ENCODE results near the gene SPRED2. TPM values are rescaled to one million over a fixed set of nuclear protein-coding genes. Genes with fewer than 3 reads are reported as not detected.
A peak's percentile ranks its signal among the peaks of the same experiment; 100 is the strongest.

Gene SPRED2
- total RNA-seq, 2 experiments from 2014 or later = 12.2 to 12.6 TPM

- Mint-ChIP-seq H3K27me3 (peaks cover 2% of the 10 kb centered on the region), H3K36me3 (ENCODE audit: low read depth) (no peaks in the 10 kb centered on the region), H3K9me3 (no peaks in the 10 kb centered on the region), H3K27ac (no peak overlapping the region), H3K4me1 (peaks cover 52% of the 10 kb centered on the region), H3K4me3 (no peak overlapping the region)
- no peak for DNase-seq
- ChIA-PET POLR2A (no interaction called here), CTCF (no interaction called here)
Observed at GRCh38 chr2:65363879-65364666, 68.3 kb downstream of the SPRED2 start.

GRCh38 chr2:65361623-65362022 lies 70.8 kb downstream of the SPRED2 start:
- no peak for DNase-seq
- peaks cover 2% of the 10 kb centered on the region for H3K27me3 Mint-ChIP-seq
- H3K9me3 Mint-ChIP-seq = no peaks in the 10 kb centered on the region
- H3K4me1 Mint-ChIP-seq = peaks cover 66% of the 10 kb centered on the region
- CTCF ChIA-PET = no interaction called here
- H3K4me3 Mint-ChIP-seq = no peak overlapping the region
- no peaks in the 10 kb centered on the region for H3K36me3 Mint-ChIP-seq (ENCODE audit: low read depth)
- peak overlapping the region; percentile 32 for H3K27ac Mint-ChIP-seq
- POLR2A ChIA-PET = interaction anchor here (1.7 to 2.1 kb wide), 2 partner anchors 41 to 61 kb away, joined by 4 to 12 read pairs; no protein-coding TSS in a partner anchor

GRCh38 chr2:65360441-65360840 lies 72.0 kb downstream of the SPRED2 start:
- DNase-seq = no peak
- H3K4me3 Mint-ChIP-seq = no peak overlapping the region
- peaks cover 63% of the 10 kb centered on the region for H3K4me1 Mint-ChIP-seq
- H3K27ac Mint-ChIP-seq = no peak overlapping the region
- CTCF ChIA-PET = interaction anchor here (1.8 kb wide), 1 partner anchor 40 kb away, joined by 6 read pairs; no protein-coding TSS in a partner anchor
- H3K27me3 Mint-ChIP-seq = peaks cover 2% of the 10 kb centered on the region
- POLR2A ChIA-PET = interaction anchor here (1.4 to 3.5 kb wide), 5 partner anchors 22 to 71 kb away, joined by 4 to 19 read pairs (median 9); partner anchors contain the start of gene SPRED2
- H3K9me3 Mint-ChIP-seq = no peaks in the 10 kb centered on the region
- no peaks in the 10 kb centered on the region for H3K36me3 Mint-ChIP-seq (ENCODE audit: low read depth)

- CTCF ChIA-PET = interaction anchor here (0.6 to 1.8 kb wide), 4 partner anchors 9 to 609 kb away, joined by 3 to 6 read pairs (median 3); no protein-coding TSS in a partner anchor
- H3K9me3 Mint-ChIP-seq = no peaks in the 10 kb centered on the region
- no peak overlapping the region for H3K27ac Mint-ChIP-seq
- peaks cover 66% of the 10 kb centered on the region for H3K4me1 Mint-ChIP-seq
- H3K4me3 Mint-ChIP-seq = no peak overlapping the region
- no peak for DNase-seq
- no peaks in the 10 kb centered on the region for H3K36me3 Mint-ChIP-seq (ENCODE audit: low read depth)
- POLR2A ChIA-PET = interaction anchor here (0.6 to 3.5 kb wide), 6 partner anchors 21 to 73 kb away, joined by 3 to 19 read pairs (median 4); partner anchors contain the start of gene SPRED2
- no peaks in the 10 kb centered on the region for H3K27me3 Mint-ChIP-seq
Observed at GRCh38 chr2:65358678-65359400, 73.6 kb downstream of the SPRED2 start.

- ChIA-PET CTCF (interaction anchor here (1.4 to 1.6 kb wide), 2 partner anchors 10 to 37 kb away, joined by 3 read pairs; no protein-coding TSS in a partner anchor), POLR2A (interaction anchor here (1.2 to 3.5 kb wide), 4 partner anchors 38 to 80 kb away, joined by 3 to 19 read pairs (median 6); partner anchors contain the start of gene SPRED2)
- Mint-ChIP-seq H3K27ac (peak overlapping the region; percentile 27), H3K4me3 (no peak overlapping the region), H3K36me3 (ENCODE audit: low read depth) (no peaks in the 10 kb centered on the region), H3K27me3 (no peaks in the 10 kb centered on the region), H3K9me3 (no peaks in the 10 kb centered on the region), H3K4me1 (peaks cover 64% of the 10 kb centered on the region)
- no peak for DNase-seq
Observed at GRCh38 chr2:65357959-65358294, 74.5 kb downstream of the SPRED2 start.

- Mint-ChIP-seq H3K4me3 (no peak overlapping the region), H3K27me3 (no peaks in the 10 kb centered on the region), H3K36me3 (ENCODE audit: low read depth) (no peaks in the 10 kb centered on the region), H3K27ac (peak overlapping the region; percentile 29), H3K9me3 (no peaks in the 10 kb centered on the region), H3K4me1 (peaks cover 64% of the 10 kb centered on the region)
- DNase-seq = no peak
- POLR2A ChIA-PET = interaction anchor here (1.2 to 3.5 kb wide), 4 partner anchors 37 to 81 kb away, joined by 3 to 19 read pairs (median 6); partner anchors contain the start of gene SPRED2
- CTCF ChIA-PET = interaction anchor here (1.4 to 1.6 kb wide), 2 partner anchors 10 to 36 kb away, joined by 3 read pairs; no protein-coding TSS in a partner anchor
Observed at GRCh38 chr2:65357095-65357958, 75.1 kb downstream of the SPRED2 start.

GRCh38 chr2:65355186-65355831 lies 77.1 kb downstream of the SPRED2 start:
- DNase-seq = no peak
- H3K36me3 Mint-ChIP-seq (ENCODE audit: low read depth) = no peaks in the 10 kb centered on the region
- H3K4me3 Mint-ChIP-seq = no peak overlapping the region
- H3K4me1 Mint-ChIP-seq = peaks cover 53% of the 10 kb centered on the region
- ChIA-PET CTCF (interaction anchor here (1.0 kb wide), 1 partner anchor 35 kb away, joined by 3 read pairs; no protein-coding TSS in a partner anchor), POLR2A (no interaction called here)
- H3K9me3 Mint-ChIP-seq = no peaks in the 10 kb centered on the region
- H3K27me3 Mint-ChIP-seq = no peaks in the 10 kb centered on the region
- H3K27ac Mint-ChIP-seq = no peak overlapping the region

GRCh38 chr2:65354773-65355172 lies 77.6 kb downstream of the SPRED2 start:
- H3K4me3 Mint-ChIP-seq = no peak overlapping the region

GRCh38 chr2:65353927-65354326 lies 78.5 kb downstream of the SPRED2 start:
- H3K9me3 Mint-ChIP-seq = no peaks in the 10 kb centered on the region
- no peaks in the 10 kb centered on the region for H3K27me3 Mint-ChIP-seq
- H3K4me1 Mint-ChIP-seq = peaks cover 46% of the 10 kb centered on the region
- no peak overlapping the region for H3K27ac Mint-ChIP-seq
- no peak for DNase-seq
- ChIA-PET CTCF (interaction anchor here (0.9 kb wide), 1 partner anchor 32 kb away, joined by 3 read pairs; no protein-coding TSS in a partner anchor), POLR2A (no interaction called here)
- H3K4me3 Mint-ChIP-seq = no peak overlapping the region
- H3K36me3 Mint-ChIP-seq (ENCODE audit: low read depth) = no peaks in the 10 kb centered on the region

More at GRCh38 chr2:65354773-65355172, 77.6 kb downstream of the SPRED2 start:
- ChIA-PET POLR2A (no interaction called here), CTCF (interaction anchor here (0.9 to 1.0 kb wide), 2 partner anchors 33 to 35 kb away, joined by 3 read pairs; no protein-coding TSS in a partner anchor)
- H3K9me3 Mint-ChIP-seq = no peaks in the 10 kb centered on the region
- H3K27me3 Mint-ChIP-seq = no peaks in the 10 kb centered on the region
- H3K36me3 Mint-ChIP-seq (ENCODE audit: low read depth) = no peaks in the 10 kb centered on the region
- H3K4me1 Mint-ChIP-seq = peaks cover 49% of the 10 kb centered on the region
- DNase-seq = no peak
- no peak overlapping the region for H3K27ac Mint-ChIP-seq

- no peak for DNase-seq
- POLR2A ChIA-PET = no interaction called here
- Mint-ChIP-seq H3K4me3 (no peak overlapping the region), H3K27me3 (no peaks in the 10 kb centered on the region), H3K27ac (no peak overlapping the region), H3K36me3 (ENCODE audit: low read depth) (peaks cover 2% of the 10 kb centered on the region), H3K4me1 (peaks cover 37% of the 10 kb centered on the region), H3K9me3 (no peaks in the 10 kb centered on the region)
- CTCF ChIA-PET = interaction anchor here (2.2 kb wide), 1 partner anchor 30 kb away, joined by 5 read pairs; no protein-coding TSS in a partner anchor
Observed at GRCh38 chr2:65353046-65353445, 79.4 kb downstream of the SPRED2 start.

- no peak overlapping the region for H3K27ac Mint-ChIP-seq
- peaks cover 32% of the 10 kb centered on the region for H3K4me1 Mint-ChIP-seq
- ChIA-PET POLR2A (no interaction called here), CTCF (interaction anchor here (1.4 to 2.2 kb wide), 2 partner anchors 31 kb away, joined by 3 to 5 read pairs; no protein-coding TSS in a partner anchor)
- H3K9me3 Mint-ChIP-seq = no peaks in the 10 kb centered on the region
- no peak for DNase-seq
- peaks cover 9% of the 10 kb centered on the region for H3K36me3 Mint-ChIP-seq (ENCODE audit: low read depth)
- no peak overlapping the region for H3K4me3 Mint-ChIP-seq
- no peaks in the 10 kb centered on the region for H3K27me3 Mint-ChIP-seq
Observed at GRCh38 chr2:65351948-65352595, 80.3 kb downstream of the SPRED2 start.

All from activated CD4-positive, alpha-beta memory T cell treated with anti-CD3 and anti-CD28 coated beads, Interleukin-2, amount 10 ng/mL, durations not matched to agents 7 days and 5 days (primary cell).